Measurements from ENCODE around the gene PALB2.
"Not testable (repeated sequence)": the region's sequence is repeated elsewhere in the genome, so short reads cannot be mapped to it uniquely, and the experiment has no call there.

PALB2 gene

GRCh38 chr16:23642246-23642774 is 1.2 kb upstream of the PALB2 start:
- DNase-seq: no peak

GRCh38 chr16:23640615-23640930 is 537 bp downstream of the PALB2 start:
- no peak for DNase-seq

GRCh38 chr16:23635958-23636357 is 5.2 kb downstream of the PALB2 start:
- DNase-seq: no peak

GRCh38 chr16:23634461-23635036 is 6.6 kb downstream of the PALB2 start:
- DNase-seq: no peak

- not testable (repeated sequence) for DNase-seq
Observed at GRCh38 chr16:23631874-23632273, 9.2 kb downstream of the PALB2 start.

- no peak for DNase-seq
Observed at GRCh38 chr16:23629516-23629915, 11.6 kb downstream of the PALB2 start.

- DNase-seq: no peak
Observed at GRCh38 chr16:23624092-23624491, 17.0 kb downstream of the PALB2 start.

GRCh38 chr16:23615805-23616204 is 25.3 kb downstream of the PALB2 start:
- DNase-seq: no peak

GRCh38 chr16:23611936-23612335 is 29.2 kb downstream of the PALB2 start:
- DNase-seq: no peak

- DNase-seq: not testable (repeated sequence)
Observed at GRCh38 chr16:23610905-23611304, 30.2 kb downstream of the PALB2 start.

GRCh38 chr16:23609929-23610328 is 31.2 kb downstream of the PALB2 start:
- no peak for DNase-seq

- no peak for DNase-seq
Observed at GRCh38 chr16:23608194-23608593, 32.9 kb downstream of the PALB2 start.

GRCh38 chr16:23607726-23608125 is 33.4 kb downstream of the PALB2 start:
- no peak for DNase-seq

- DNase-seq: peak; percentile 35
Observed at GRCh38 chr16:23597003-23597756, 43.9 kb downstream of the PALB2 start.

GRCh38 chr16:23595951-23596720 is 45.0 kb downstream of the PALB2 start, which contains the start of gene NDUFAB1:
Gene NDUFAB1 (minus strand): TSS chr16:23596316. CDS start chr16:23596290, 26 bp downstream.
- DNase-seq: peak; percentile 95

GRCh38 chr16:23595246-23595950 is 45.7 kb downstream of the PALB2 start:
- peak; percentile 4 for DNase-seq

GRCh38 chr16:23594186-23594585 is 46.9 kb downstream of the PALB2 start:
- DNase-seq: no peak

GRCh38 chr16:23590181-23590580 is 50.9 kb downstream of the PALB2 start:
- DNase-seq: no peak

- DNase-seq: no peak
Observed at GRCh38 chr16:23587726-23588125, 53.4 kb downstream of the PALB2 start.

- DNase-seq: no peak
Observed at GRCh38 chr16:23584186-23585076, 56.7 kb downstream of the PALB2 start.

GRCh38 chr16:23583271-23583670 is 57.8 kb downstream of the PALB2 start:
- not testable (repeated sequence) for DNase-seq

- DNase-seq: no peak
Observed at GRCh38 chr16:23581764-23582163, 59.3 kb downstream of the PALB2 start.
